OCI-LY3 (cell line): ENCODE results near the gene FEM1B.

Experiments
- H2AFZ ChIP-seq: fragments of 200-600, 300-600 bp; shearing (Covaris generic); 2 replicates; pipeline ENCODE4 v1.6.0; 2014; ENCODE audit warnings: antibody characterized with exemption, low read depth, low read length
- H3K27ac ChIP-seq: fragments of 200-600, 300-600 bp; sonication (generic); 2 replicates; pipeline ENCODE4 v1.5.1; 2014; ENCODE audit warnings: mild to moderate bottlenecking, low read length, moderate library complexity, mixed read lengths
- H3K27me3 ChIP-seq: fragments of 200-600, 300-600 bp; sonication (generic); 2 replicates; pipeline ENCODE4 v1.6.1; 2014; ENCODE audit warnings: low read depth, low read length, mixed read lengths
- H3K36me3 ChIP-seq: fragments of 200-600, 300-600 bp; sonication (generic); replicated peaks from 2 replicates; pipeline ENCODE3; 2014; ENCODE audit warnings: low read depth, low read length, mixed read lengths
- H3K4me1 ChIP-seq: fragments of 300-600, 200-600 bp; sonication (generic); 2 replicates; pipeline ENCODE4 v1.6.1; 2014; ENCODE audit warnings: low read length, mixed read lengths
- H3K4me2 ChIP-seq: fragments of 200-600, 300-600 bp; sonication (generic); 2 replicates; pipeline ENCODE4 v1.6.1; 2014; ENCODE audit warnings: low read length, mixed read lengths
- H3K4me3 ChIP-seq: fragments of 300-600, 200-600 bp; sonication (generic); 2 replicates; pipeline ENCODE4 v1.5.1; 2014; ENCODE audit warnings: antibody characterized with exemption, mild to moderate bottlenecking, low read length, moderate library complexity
- H3K79me2 ChIP-seq: fragments of 300-600, 200-600 bp; shearing (Covaris generic); 2 replicates; pipeline ENCODE4 v1.6.1; 2014; ENCODE audit warnings: mild to moderate bottlenecking, low read length, mixed read lengths
- H3K9ac ChIP-seq: fragments of 300-600, 200-600 bp; shearing (Covaris generic); 2 replicates; pipeline ENCODE4 v1.6.0; 2014; ENCODE audit warnings: mild to moderate bottlenecking, low read length, moderate library complexity
- H3K9me3 ChIP-seq: fragments of 200-600, 300-600 bp; shearing (Covaris generic); 2 replicates; pipeline ENCODE4 v1.6.1; 2014; ENCODE audit warnings: low read length, mixed read lengths; ENCODE audit not compliant: insufficient read depth
- H4K20me1 ChIP-seq: fragments of 200-600, 300-600 bp; sonication (generic); 2 replicates; pipeline ENCODE4 v1.6.1; 2016; ENCODE audit warnings: low read length, mixed read lengths; ENCODE audit not compliant: insufficient read depth
- EZH2phosphoT487 ChIP-seq: fragments of 200-600 bp; shearing (Covaris generic); IDR thresholded peaks from 2 replicates; pipeline ENCODE4 v1.6.1; 2018; ENCODE audit warnings: antibody characterized with exemption, mixed run types, low read depth
- TF ChIP-seq, protein P1 (sequence below): fragments of 200-600, 300-600 bp; sonication (generic); IDR thresholded peaks from 2 replicates; pipeline ENCODE4 v1.5.1; 2014; ENCODE audit warnings: antibody characterized with exemption, low read length, low read depth

Gene FEM1B

DNA sequence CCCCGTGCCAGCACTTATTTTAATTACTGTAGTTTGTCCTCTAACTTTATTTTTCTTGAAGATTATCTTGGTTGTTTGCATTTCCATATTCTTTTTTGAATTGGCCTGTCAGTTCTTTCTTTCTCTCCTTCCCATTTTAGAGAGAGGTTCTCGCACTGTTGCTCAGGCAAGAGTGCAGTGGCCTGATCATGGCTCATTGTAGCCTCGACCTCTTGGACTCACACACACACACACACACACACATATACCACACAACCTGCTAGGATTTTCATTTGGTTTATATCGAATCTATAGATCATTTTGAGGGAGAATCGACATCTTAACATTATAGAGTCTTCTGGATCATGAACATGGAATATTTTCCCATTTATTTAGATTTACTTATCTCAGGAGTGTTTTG is 8.7 kb downstream of the FEM1B start:
- Histone ChIP-seq H3K4me2 (no peak overlapping the region), H4K20me1 (peaks cover 72% of the 10 kb centered on the region)

DNA sequence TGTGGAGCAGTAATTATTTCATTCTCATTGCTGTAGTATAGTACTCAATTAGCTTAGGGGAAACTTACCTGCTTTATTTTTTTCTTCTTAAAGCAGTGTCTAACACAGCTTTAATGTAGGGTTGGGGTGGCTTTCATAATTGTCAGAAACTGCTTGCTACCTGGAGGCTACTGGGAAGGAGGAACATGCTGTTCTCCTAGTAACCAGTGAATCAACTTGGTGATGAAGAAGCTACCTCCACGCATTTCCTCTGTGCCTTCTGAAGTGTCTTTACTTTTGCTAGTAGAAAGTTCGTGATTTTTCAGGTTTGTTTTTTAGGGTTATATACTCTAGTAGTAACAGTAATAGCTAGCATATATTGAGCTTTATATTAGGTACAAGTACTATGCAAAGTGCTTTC is 11.5 kb downstream of the FEM1B start:
- Histone ChIP-seq H3K9ac (no peak overlapping the region), H3K4me3 (no peak overlapping the region), H3K4me2 (no peak overlapping the region), H3K4me1 (no peaks in the 10 kb centered on the region), H3K36me3 (peaks cover 65% of the 10 kb centered on the region), H3K9me3 (no peaks in the 10 kb centered on the region), H3K27ac (no peak overlapping the region), H3K79me2 (peaks cover 100% of the 10 kb centered on the region), H3K27me3 (no peaks in the 10 kb centered on the region), H2AFZ (no peak overlapping the region), H4K20me1 (peaks cover 65% of the 10 kb centered on the region)
- TF ChIP-seq EZH2phosphoT487 = no peak
- TF ChIP-seq, protein P1, sequence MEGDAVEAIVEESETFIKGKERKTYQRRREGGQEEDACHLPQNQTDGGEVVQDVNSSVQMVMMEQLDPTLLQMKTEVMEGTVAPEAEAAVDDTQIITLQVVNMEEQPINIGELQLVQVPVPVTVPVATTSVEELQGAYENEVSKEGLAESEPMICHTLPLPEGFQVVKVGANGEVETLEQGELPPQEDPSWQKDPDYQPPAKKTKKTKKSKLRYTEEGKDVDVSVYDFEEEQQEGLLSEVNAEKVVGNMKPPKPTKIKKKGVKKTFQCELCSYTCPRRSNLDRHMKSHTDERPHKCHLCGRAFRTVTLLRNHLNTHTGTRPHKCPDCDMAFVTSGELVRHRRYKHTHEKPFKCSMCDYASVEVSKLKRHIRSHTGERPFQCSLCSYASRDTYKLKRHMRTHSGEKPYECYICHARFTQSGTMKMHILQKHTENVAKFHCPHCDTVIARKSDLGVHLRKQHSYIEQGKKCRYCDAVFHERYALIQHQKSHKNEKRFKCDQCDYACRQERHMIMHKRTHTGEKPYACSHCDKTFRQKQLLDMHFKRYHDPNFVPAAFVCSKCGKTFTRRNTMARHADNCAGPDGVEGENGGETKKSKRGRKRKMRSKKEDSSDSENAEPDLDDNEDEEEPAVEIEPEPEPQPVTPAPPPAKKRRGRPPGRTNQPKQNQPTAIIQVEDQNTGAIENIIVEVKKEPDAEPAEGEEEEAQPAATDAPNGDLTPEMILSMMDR = no peak

More for the DNA sequence above, 8.7 kb downstream of the FEM1B start:
- Histone ChIP-seq H3K27me3 (no peaks in the 10 kb centered on the region), H3K4me3 (no peak overlapping the region), H3K9ac (no peak overlapping the region), H3K79me2 (peaks cover 100% of the 10 kb centered on the region), H3K9me3 (no peaks in the 10 kb centered on the region), H2AFZ (no peak overlapping the region), H3K36me3 (peaks cover 41% of the 10 kb centered on the region), H3K4me1 (peaks cover 5% of the 10 kb centered on the region; the same call in 1 of the 2 replicates), H3K27ac (no peak overlapping the region)
- TF ChIP-seq, protein P1 = no peak
- TF ChIP-seq EZH2phosphoT487 = no peak

DNA sequence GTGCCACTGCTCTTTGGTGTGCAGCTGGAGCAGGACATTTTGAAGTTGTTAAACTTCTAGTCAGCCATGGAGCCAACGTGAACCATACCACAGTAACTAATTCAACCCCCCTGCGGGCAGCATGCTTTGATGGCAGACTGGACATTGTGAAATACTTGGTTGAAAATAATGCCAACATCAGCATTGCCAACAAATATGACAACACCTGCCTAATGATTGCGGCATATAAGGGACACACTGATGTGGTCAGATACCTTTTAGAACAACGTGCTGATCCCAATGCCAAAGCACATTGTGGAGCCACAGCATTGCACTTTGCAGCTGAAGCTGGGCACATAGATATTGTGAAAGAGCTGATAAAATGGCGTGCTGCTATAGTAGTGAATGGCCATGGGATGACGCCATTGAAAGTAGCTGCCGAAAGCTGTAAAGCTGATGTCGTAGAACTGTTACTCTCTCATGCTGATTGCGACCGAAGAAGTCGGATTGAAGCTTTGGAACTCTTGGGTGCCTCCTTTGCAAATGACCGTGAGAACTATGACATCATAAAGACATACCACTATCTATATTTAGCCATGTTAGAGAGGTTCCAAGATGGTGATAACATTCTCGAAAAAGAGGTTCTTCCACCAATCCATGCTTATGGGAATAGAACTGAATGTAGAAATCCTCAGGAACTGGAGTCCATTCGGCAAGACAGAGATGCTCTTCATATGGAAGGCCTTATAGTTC is 12.2 kb downstream of the FEM1B start:
- TF ChIP-seq, protein P1 = no peak
- no peak for TF ChIP-seq EZH2phosphoT487
- Histone ChIP-seq H4K20me1 (peaks cover 60% of the 10 kb centered on the region), H3K79me2 (peaks cover 97% of the 10 kb centered on the region), H3K9ac (no peak overlapping the region), H3K4me3 (no peak overlapping the region), H3K4me1 (no peaks in the 10 kb centered on the region), H3K9me3 (no peaks in the 10 kb centered on the region), H3K27ac (no peak overlapping the region), H3K36me3 (peaks cover 61% of the 10 kb centered on the region), H3K4me2 (no peak overlapping the region), H3K27me3 (no peaks in the 10 kb centered on the region), H2AFZ (no peak overlapping the region)

DNA sequence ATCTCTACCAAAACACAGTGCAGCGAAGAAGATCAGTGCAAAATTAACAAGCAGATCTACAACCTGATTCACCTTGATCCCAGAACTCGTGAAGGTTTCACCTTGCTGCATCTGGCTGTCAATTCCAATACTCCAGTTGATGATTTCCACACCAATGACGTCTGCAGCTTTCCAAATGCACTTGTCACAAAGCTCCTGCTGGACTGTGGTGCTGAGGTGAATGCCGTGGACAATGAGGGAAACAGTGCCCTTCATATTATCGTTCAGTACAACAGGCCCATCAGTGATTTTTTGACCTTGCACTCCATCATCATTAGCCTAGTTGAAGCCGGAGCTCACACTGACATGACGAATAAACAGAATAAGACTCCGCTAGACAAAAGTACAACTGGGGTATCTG is 13.2 kb downstream of the FEM1B start:
- Histone ChIP-seq H3K4me1 (peaks cover 5% of the 10 kb centered on the region; the same call in 1 of the 2 replicates), H3K4me2 (no peak overlapping the region), H2AFZ (no peak overlapping the region), H3K27me3 (no peaks in the 10 kb centered on the region), H3K36me3 (peaks cover 64% of the 10 kb centered on the region), H3K27ac (no peak overlapping the region), H3K9ac (no peak overlapping the region), H3K4me3 (no peak overlapping the region), H3K9me3 (no peaks in the 10 kb centered on the region), H4K20me1 (peaks cover 50% of the 10 kb centered on the region), H3K79me2 (peaks cover 88% of the 10 kb centered on the region)
- no peak for TF ChIP-seq EZH2phosphoT487
- TF ChIP-seq, protein P1 = no peak
